CD4-positive, alpha-beta T cell (primary cell): ENCODE data around the gene TRIM37. TPM values are rescaled to one million over a fixed set of nuclear protein-coding genes. Genes with fewer than 3 reads are reported as not detected.

Experiments
- ATAC-seq: fragments of 200-7000 bp; cut with Tn5 transposase; one replicate; pipeline ENCODE4 v1.10.0; 2022; ENCODE audit warnings: mild to moderate bottlenecking; ENCODE audit not compliant: poor library complexity
- CTCF ChIA-PET: fragments of 350-600 bp; sonication (Branson Sonifier 250); formaldehyde crosslinking; loops from one replicate; lab custom pipeline; 2021; ENCODE audit warnings: antibody characterized with exemption, inconsistent platforms; lab: Charles Lee
- POLR2A ChIA-PET: fragments of 350-600 bp; sonication (Branson Sonifier 250); formaldehyde crosslinking; loops from one replicate; lab custom pipeline; 2021; ENCODE audit warnings: antibody characterized with exemption, inconsistent platforms; lab: Charles Lee
- DNase-seq, 14 experiments: peaks; one replicate each; pipeline ENCODE4 v3.0.0-alpha.2; 2013 to 2020; ENCODE audit warnings: mixed read lengths in 2 of 14
- H3K27ac ChIP-seq, 2 donors: one replicate each; pipeline versions ENCODE4 v1.5.1 to v1.7.0; 2013; ENCODE audit warnings: low read length in 2 of 2, low read depth in 1 of 2, mild to moderate bottlenecking in 1 of 2
- H3K27me3 ChIP-seq, 2 experiments: 1 replicate in 1 of 2; 2 replicates in 1 of 2; pipeline versions ENCODE4 v1.6.1 to v1.7.0; 2013; ENCODE audit warnings: low read length in 2 of 2, control low read depth in 1 of 2, mild to moderate bottlenecking in 1 of 2, moderate library complexity in 1 of 2; ENCODE audit not compliant: insufficient read depth in 2 of 2, control insufficient read depth in 1 of 2
- H3K36me3 ChIP-seq: one replicate; pipeline ENCODE4 v1.6.1; 2013; ENCODE audit warnings: low read length, control low read depth; ENCODE audit not compliant: insufficient read depth
- H3K4me1 ChIP-seq: one replicate; pipeline ENCODE4 v1.6.1; 2013; ENCODE audit warnings: low read length, control low read depth; ENCODE audit not compliant: insufficient read depth
- H3K4me3 ChIP-seq: one replicate; pipeline ENCODE4 v1.5.1; 2013; ENCODE audit warnings: mild to moderate bottlenecking, low read length, moderate library complexity
- H3K9me3 ChIP-seq, 2 experiments: 1 replicate in 1 of 2; 2 replicates in 1 of 2; pipeline versions ENCODE4 v1.6.1 to v1.7.0; 2013; ENCODE audit warnings: low read length in 2 of 2, mild to moderate bottlenecking in 2 of 2, control low read depth in 1 of 2, moderate library complexity in 1 of 2; ENCODE audit not compliant: control insufficient read depth in 1 of 2, insufficient read depth in 1 of 2
- H3K27ac Mint-ChIP-seq: one replicate; pipeline ENCODE4 v1.8.0; 2020; ENCODE audit warnings: mixed read lengths
- H3K27me3 Mint-ChIP-seq: one replicate; pipeline ENCODE4 v1.8.0; 2021; ENCODE audit warnings: mixed read lengths
- H3K36me3 Mint-ChIP-seq: one replicate; pipeline ENCODE4 v1.8.0; 2021; ENCODE audit warnings: low read depth, mixed read lengths
- H3K4me1 Mint-ChIP-seq: one replicate; pipeline ENCODE4 v1.8.0; 2021; ENCODE audit warnings: low read depth, mixed read lengths
- H3K4me3 Mint-ChIP-seq: one replicate; pipeline ENCODE4 v1.8.0; 2020; ENCODE audit warnings: mild to moderate bottlenecking, mixed read lengths
- H3K9me3 Mint-ChIP-seq: one replicate; pipeline ENCODE4 v1.8.0; 2020; ENCODE audit warnings: mixed read lengths
- intact Hi-C, 2 experiments: fragments of 100-400 bp; cut with DNase I in 1 of 2; cut with micrococcal nuclease in 1 of 2; formaldehyde crosslinking; loops; one replicate each; pipeline versions ENCODE4 v1.15.1 to v1.9.0; 2023 to 2025; cut with DNase I, micrococcal nuclease
- total RNA-seq, 174 experiments: library from RNA in 2 of 174; stranded (reverse) in 2 of 174; gene quantifications; one replicate each; pipeline ENCODE4 v1.2.3 and lab custom pipeline; 2021 to 2026
- TF ChIP-seq, protein P1 (sequence below): fragments of 200-600 bp; IDR thresholded peaks from one replicate; pipeline ENCODE4 v1.8.0; 2022; ENCODE audit warnings: antibody characterized with exemption, mild to moderate bottlenecking

Gene TRIM37
- total RNA-seq, 2 experiments from 2014 or later = 16.8 to 18.0 TPM

DNA sequence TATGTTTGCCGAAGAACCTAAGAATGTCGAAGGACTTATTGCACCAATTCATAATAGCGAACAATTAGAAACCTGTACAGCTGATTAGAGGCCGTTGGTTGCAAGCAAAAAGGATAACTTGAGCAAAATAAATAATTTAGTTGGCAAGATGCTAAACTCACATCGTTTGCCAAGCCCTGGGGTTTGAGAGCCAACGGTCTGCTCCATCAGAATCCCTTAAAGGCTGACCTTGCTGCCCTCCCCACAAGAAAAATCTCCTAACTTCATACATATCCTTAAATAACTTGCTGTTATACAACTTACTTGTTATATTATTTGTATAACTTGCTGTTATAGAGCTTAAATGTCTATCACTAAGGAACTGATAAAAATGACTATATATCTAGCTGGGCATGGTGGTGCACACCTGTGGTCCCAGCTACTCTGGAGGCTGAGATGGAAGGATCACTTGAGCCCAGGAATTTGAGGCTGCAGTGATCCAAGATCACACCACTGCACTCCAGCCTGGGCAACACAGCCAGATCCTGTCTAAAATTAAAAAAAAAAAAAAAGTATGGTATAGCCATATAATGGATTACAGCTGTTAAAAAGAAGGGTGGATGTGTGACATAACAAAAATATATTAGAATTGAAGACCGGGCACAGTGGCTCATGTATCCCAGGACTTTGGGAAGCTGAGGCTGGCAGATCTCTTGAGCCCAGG is 1.9 kb upstream of the TRIM37 start:
- CTCF ChIA-PET = no interaction called here
- Mint-ChIP-seq H3K27ac (no peak overlapping the region), H3K9me3 (no peaks in the 10 kb centered on the region), H3K4me1 (peaks cover 36% of the 10 kb centered on the region), H3K27me3 (no peaks in the 10 kb centered on the region), H3K4me3 (no peak overlapping the region), H3K36me3 (peaks cover 24% of the 10 kb centered on the region)
- Histone ChIP-seq H3K27ac (no peak overlapping the region), H3K27me3 (no peaks in the 10 kb centered on the region), H3K4me1 (peaks cover 13% of the 10 kb centered on the region), H3K4me3 (no peak overlapping the region), H3K9me3 (no peaks in the 10 kb centered on the region), H3K36me3 (peaks cover 3% of the 10 kb centered on the region)
- DNase-seq (no peak), ATAC-seq (no peak)
- TF ChIP-seq, protein P1, sequence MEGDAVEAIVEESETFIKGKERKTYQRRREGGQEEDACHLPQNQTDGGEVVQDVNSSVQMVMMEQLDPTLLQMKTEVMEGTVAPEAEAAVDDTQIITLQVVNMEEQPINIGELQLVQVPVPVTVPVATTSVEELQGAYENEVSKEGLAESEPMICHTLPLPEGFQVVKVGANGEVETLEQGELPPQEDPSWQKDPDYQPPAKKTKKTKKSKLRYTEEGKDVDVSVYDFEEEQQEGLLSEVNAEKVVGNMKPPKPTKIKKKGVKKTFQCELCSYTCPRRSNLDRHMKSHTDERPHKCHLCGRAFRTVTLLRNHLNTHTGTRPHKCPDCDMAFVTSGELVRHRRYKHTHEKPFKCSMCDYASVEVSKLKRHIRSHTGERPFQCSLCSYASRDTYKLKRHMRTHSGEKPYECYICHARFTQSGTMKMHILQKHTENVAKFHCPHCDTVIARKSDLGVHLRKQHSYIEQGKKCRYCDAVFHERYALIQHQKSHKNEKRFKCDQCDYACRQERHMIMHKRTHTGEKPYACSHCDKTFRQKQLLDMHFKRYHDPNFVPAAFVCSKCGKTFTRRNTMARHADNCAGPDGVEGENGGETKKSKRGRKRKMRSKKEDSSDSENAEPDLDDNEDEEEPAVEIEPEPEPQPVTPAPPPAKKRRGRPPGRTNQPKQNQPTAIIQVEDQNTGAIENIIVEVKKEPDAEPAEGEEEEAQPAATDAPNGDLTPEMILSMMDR = no peak
- POLR2A ChIA-PET = interaction anchor here (0.7 kb wide), 1 partner anchor 22 kb away, joined by 3 read pairs; no protein-coding TSS in a partner anchor
- intact Hi-C loops = loop anchor here (5.0 to 10.0 kb wide), 13 partner anchors 104 to 1489 kb away; partner anchors contain the start of genes MKS1 (in 1 of the 2), RAD51C (in 1 of the 2), RNFT1 (in 1 of the 2) and RPS6KB1 (in 1 of the 2)

GRCh38 chr17:59107306-59107670 is 608 bp upstream of the TRIM37 start:
- no peak for ATAC-seq
- DNase-seq = no peak
- ChIA-PET POLR2A (interaction anchor here (0.6 to 2.8 kb wide), 24 partner anchors 12 to 888 kb away, joined by 3 to 47 read pairs (median 5); partner anchors contain the start of genes CLTC, DHX40, GDPD1 and MKS1), CTCF (interaction anchor here (1.0 to 1.1 kb wide), 4 partner anchors 44 to 589 kb away, joined by 3 to 7 read pairs (median 4); no protein-coding TSS in a partner anchor)
- Histone ChIP-seq H3K27me3 (no peaks in the 10 kb centered on the region), H3K27ac (peak overlapping the region; percentile 18 to 91), H3K4me3 (peak overlapping the region; percentile 95), H3K36me3 (peaks cover 3% of the 10 kb centered on the region), H3K4me1 (peaks cover 13% of the 10 kb centered on the region), H3K9me3 (no peaks in the 10 kb centered on the region)
- Mint-ChIP-seq H3K4me3 (peak overlapping the region; percentile 93), H3K9me3 (no peaks in the 10 kb centered on the region), H3K27ac (peak overlapping the region; percentile 88), H3K27me3 (no peaks in the 10 kb centered on the region), H3K4me1 (peaks cover 36% of the 10 kb centered on the region), H3K36me3 (peaks cover 24% of the 10 kb centered on the region)
- TF ChIP-seq, protein P1 = no peak
- intact Hi-C loops = loop anchor here (1.0 to 10.0 kb wide), 15 partner anchors 47 to 1490 kb away; partner anchors contain the start of genes MKS1 (in 1 of the 2), PRR11 (in 1 of the 2), RAD51C (in 1 of the 2) and RNFT1 (in 1 of the 2)

DNA sequence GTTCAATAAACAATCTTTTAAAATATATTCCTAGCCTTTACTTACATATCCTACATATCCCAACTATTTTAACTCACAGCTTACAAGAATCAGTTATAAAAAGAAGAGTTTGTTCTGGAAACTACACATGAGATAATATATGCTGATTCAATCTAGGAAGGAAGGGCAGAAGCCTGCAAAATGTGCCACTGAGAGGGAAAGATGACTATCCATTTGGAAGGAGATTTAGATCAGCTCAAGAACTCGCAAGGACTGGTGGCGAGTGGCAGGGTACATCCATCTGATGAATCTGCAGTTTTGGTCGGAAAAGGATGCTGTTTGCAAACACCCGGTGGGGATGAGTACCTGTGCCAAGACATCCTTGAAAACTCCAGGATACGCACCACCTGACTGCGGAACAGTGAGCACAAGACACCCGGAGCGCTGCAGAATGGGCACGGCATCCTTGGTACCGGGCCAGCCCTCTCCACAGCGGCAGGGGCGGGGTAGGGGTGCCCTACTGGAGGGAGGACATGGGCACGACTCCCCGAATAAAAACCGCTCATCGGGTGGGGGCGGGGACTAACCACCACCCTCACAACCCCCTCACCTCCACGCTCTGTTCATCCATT is 723 bp downstream of the TRIM37 start:
- Mint-ChIP-seq H3K4me1 (peaks cover 45% of the 10 kb centered on the region), H3K36me3 (peaks cover 30% of the 10 kb centered on the region)

More for the DNA sequence above, 723 bp downstream of the TRIM37 start:
- Mint-ChIP-seq H3K4me3 (peak overlapping the region; percentile 93), H3K27me3 (no peaks in the 10 kb centered on the region), H3K9me3 (no peaks in the 10 kb centered on the region), H3K27ac (peak overlapping the region; percentile 88)
- CTCF ChIA-PET = interaction anchor here (1.0 kb wide), 2 partner anchors 48 to 514 kb away, joined by 3 read pairs; partner anchors contain the start of gene CLTC
- TF ChIP-seq, protein P1 = no peak
- POLR2A ChIA-PET = interaction anchor here (0.6 to 2.8 kb wide), 20 partner anchors 11 to 859 kb away, joined by 3 to 47 read pairs (median 5); partner anchors contain the start of genes CLTC, DHX40, GDPD1 and MTMR4
- Histone ChIP-seq H3K27ac (peak overlapping the region; percentile 91), H3K27me3 (no peaks in the 10 kb centered on the region), H3K4me1 (peaks cover 13% of the 10 kb centered on the region), H3K4me3 (peak overlapping the region; percentile 95), H3K9me3 (no peaks in the 10 kb centered on the region), H3K36me3 (peaks cover 3% of the 10 kb centered on the region)
- DNase-seq = peak; percentile 59 to 89 (median 73)
- ATAC-seq = peak; percentile 60
- intact Hi-C loops = loop anchor here (2.0 to 10.0 kb wide), 14 partner anchors 49 to 1491 kb away; partner anchors contain the start of genes MKS1 (in 1 of the 2), PRR11 (in 1 of the 2), RAD51C (in 1 of the 2) and RNFT1 (in 1 of the 2)
